Measurements from ENCODE around the gene SCFD2. TPM values are rescaled to one million over a fixed set of nuclear protein-coding genes. Genes with fewer than 3 reads are reported as not detected.
"Not testable (repeated sequence)": the region's sequence is repeated elsewhere in the genome, so short reads cannot be mapped to it uniquely, and the experiment has no call there.

The SCFD2 gene
- polyA plus RNA-seq, 3 donors from 2014 or later, result 13.0 to 22.8 (median 21.4) TPM

- peaks cover 10 to 20% (median 19%) of the 10 kb centered on the region in 3 donors for H3K36me3 Mint-ChIP-seq
- H3K4me3 Mint-ChIP-seq, result no peak overlapping the region
- no peaks in the 10 kb centered on the region for H3K9me3 Mint-ChIP-seq
- peak overlapping the region in 1 of 6 donors; percentile 31 for H3K27ac Mint-ChIP-seq
- no peak for DNase-seq
- H3K4me1 Mint-ChIP-seq, result peaks cover 0 to 2% of the 10 kb centered on the region in 2 donors
- H3K27me3 Mint-ChIP-seq (ENCODE audit: low read depth in 3 of 3), result no peaks in the 10 kb centered on the region
Observed at GRCh38 chr4:53273726-53274125, 92.1 kb downstream of the SCFD2 start.

- no peak for DNase-seq
- peaks cover 0 to 3% of the 10 kb centered on the region in 2 donors for H3K4me1 Mint-ChIP-seq
- H3K4me3 Mint-ChIP-seq, result no peak overlapping the region
- H3K27ac Mint-ChIP-seq, result no peak overlapping the region
- H3K9me3 Mint-ChIP-seq, result peaks cover 5 to 16% (median 11%) of the 10 kb centered on the region in 6 donors
- H3K27me3 Mint-ChIP-seq (ENCODE audit: low read depth in 3 of 3), result peaks cover 0 to 4% (median 0%) of the 10 kb centered on the region in 3 donors
- H3K36me3 Mint-ChIP-seq, result peaks cover 24 to 32% (median 27%) of the 10 kb centered on the region in 3 donors
Observed at GRCh38 chr4:53267026-53267425, 98.8 kb downstream of the SCFD2 start.

GRCh38 chr4:53255986-53256385, 109.9 kb downstream of the SCFD2 start:
- H3K4me3 Mint-ChIP-seq; H3K27me3 Mint-ChIP-seq (ENCODE audit: low read depth in 3 of 3); H3K4me1 Mint-ChIP-seq; H3K36me3 Mint-ChIP-seq; H3K27ac Mint-ChIP-seq; DNase-seq: not testable (repeated sequence)
- peaks cover 3 to 29% (median 14%) of the 10 kb centered on the region in 6 donors for H3K9me3 Mint-ChIP-seq

- peaks cover 18 to 34% (median 30%) of the 10 kb centered on the region in 3 donors for H3K36me3 Mint-ChIP-seq
- peaks cover 4 to 13% of the 10 kb centered on the region in 2 donors for H3K4me1 Mint-ChIP-seq
- peaks cover 5 to 27% (median 23%) of the 10 kb centered on the region in 6 donors for H3K9me3 Mint-ChIP-seq
- H3K4me3 Mint-ChIP-seq, result no peak overlapping the region
- peaks cover 0 to 2% (median 0%) of the 10 kb centered on the region in 3 donors for H3K27me3 Mint-ChIP-seq (ENCODE audit: low read depth in 3 of 3)
- DNase-seq, result no peak
- H3K27ac Mint-ChIP-seq, result no peak overlapping the region
Observed at GRCh38 chr4:53240573-53240972, 125.3 kb downstream of the SCFD2 start.

GRCh38 chr4:53238352-53238751, 127.5 kb downstream of the SCFD2 start:
- H3K9me3 Mint-ChIP-seq, DNase-seq: not testable (repeated sequence)

GRCh38 chr4:53237811-53238210, 128.1 kb downstream of the SCFD2 start:
- DNase-seq; H3K4me3 Mint-ChIP-seq; H3K27ac Mint-ChIP-seq; H3K9me3 Mint-ChIP-seq; H3K27me3 Mint-ChIP-seq (ENCODE audit: low read depth in 3 of 3): not testable (repeated sequence)
- Mint-ChIP-seq H3K4me1 (peaks cover 13 to 17% of the 10 kb centered on the region in 2 donors), H3K36me3 (peaks cover 0 to 20% (median 11%) of the 10 kb centered on the region in 3 donors)

More at GRCh38 chr4:53238352-53238751, 127.5 kb downstream of the SCFD2 start:
- H3K27ac Mint-ChIP-seq; H3K4me3 Mint-ChIP-seq; H3K27me3 Mint-ChIP-seq (ENCODE audit: low read depth in 3 of 3): not testable (repeated sequence)
- Mint-ChIP-seq H3K36me3 (peaks cover 3 to 22% (median 16%) of the 10 kb centered on the region in 3 donors), H3K4me1 (peaks cover 8 to 17% of the 10 kb centered on the region in 2 donors)

GRCh38 chr4:53236624-53237023, 129.2 kb downstream of the SCFD2 start:
- H3K4me1 Mint-ChIP-seq, result peaks cover 16 to 23% of the 10 kb centered on the region in 2 donors
- H3K27me3 Mint-ChIP-seq (ENCODE audit: low read depth in 3 of 3); H3K4me3 Mint-ChIP-seq; H3K9me3 Mint-ChIP-seq; H3K27ac Mint-ChIP-seq; DNase-seq: not testable (repeated sequence)
- H3K36me3 Mint-ChIP-seq, result peaks cover 0 to 12% (median 11%) of the 10 kb centered on the region in 3 donors

GRCh38 chr4:53235547-53235946, 130.3 kb downstream of the SCFD2 start:
- H3K27ac Mint-ChIP-seq, result peak overlapping the region in 1 of 6 donors; percentile 13
- peaks cover 0 to 8% (median 5%) of the 10 kb centered on the region in 3 donors for H3K36me3 Mint-ChIP-seq
- H3K4me1 Mint-ChIP-seq, result peaks cover 13 to 19% of the 10 kb centered on the region in 2 donors

GRCh38 chr4:53234669-53235068, 131.2 kb downstream of the SCFD2 start:
- no peaks in the 10 kb centered on the region for H3K9me3 Mint-ChIP-seq
- DNase-seq, result no peak

More at GRCh38 chr4:53235547-53235946, 130.3 kb downstream of the SCFD2 start:
- no peak for DNase-seq
- Mint-ChIP-seq H3K27me3 (ENCODE audit: low read depth in 3 of 3) (peaks cover 0 to 3% (median 0%) of the 10 kb centered on the region in 3 donors), H3K4me3 (no peak overlapping the region), H3K9me3 (no peaks in the 10 kb centered on the region)

GRCh38 chr4:53234111-53234510, 131.8 kb downstream of the SCFD2 start:
- Mint-ChIP-seq H3K4me3 (no peak overlapping the region), H3K27me3 (ENCODE audit: low read depth in 3 of 3) (peaks cover 0 to 3% (median 0%) of the 10 kb centered on the region in 3 donors), H3K4me1 (peaks cover 13 to 17% of the 10 kb centered on the region in 2 donors), H3K36me3 (no peaks in the 10 kb centered on the region), H3K27ac (no peak overlapping the region), H3K9me3 (no peaks in the 10 kb centered on the region)
- DNase-seq, result no peak

More at GRCh38 chr4:53234669-53235068, 131.2 kb downstream of the SCFD2 start:
- no peak overlapping the region for H3K4me3 Mint-ChIP-seq
- peaks cover 13 to 17% of the 10 kb centered on the region in 2 donors for H3K4me1 Mint-ChIP-seq
- no peak overlapping the region for H3K27ac Mint-ChIP-seq
- H3K36me3 Mint-ChIP-seq, result peaks cover 0 to 2% (median 0%) of the 10 kb centered on the region in 3 donors
- H3K27me3 Mint-ChIP-seq (ENCODE audit: low read depth in 3 of 3), result peaks cover 0 to 3% (median 0%) of the 10 kb centered on the region in 3 donors

- peaks cover 0 to 3% (median 0%) of the 10 kb centered on the region in 3 donors for H3K27me3 Mint-ChIP-seq (ENCODE audit: low read depth in 3 of 3)
- no peaks in the 10 kb centered on the region for H3K36me3 Mint-ChIP-seq
- no peak overlapping the region for H3K4me3 Mint-ChIP-seq
- H3K27ac Mint-ChIP-seq, result peak overlapping the region in 1 of 6 donors; percentile 37
- H3K9me3 Mint-ChIP-seq, result no peaks in the 10 kb centered on the region
- no peak for DNase-seq
- H3K4me1 Mint-ChIP-seq, result peaks cover 13 to 17% of the 10 kb centered on the region in 2 donors
Observed at GRCh38 chr4:53233114-53233795, 132.6 kb downstream of the SCFD2 start.

GRCh38 chr4:53232371-53232770, 133.5 kb downstream of the SCFD2 start:
- H3K4me1 Mint-ChIP-seq, result peaks cover 13 to 17% of the 10 kb centered on the region in 2 donors
- H3K36me3 Mint-ChIP-seq, result peaks cover 0 to 4% (median 0%) of the 10 kb centered on the region in 3 donors
- no peak overlapping the region for H3K4me3 Mint-ChIP-seq
- no peaks in the 10 kb centered on the region for H3K9me3 Mint-ChIP-seq
- no peak overlapping the region for H3K27ac Mint-ChIP-seq
- peaks cover 0 to 3% (median 0%) of the 10 kb centered on the region in 3 donors for H3K27me3 Mint-ChIP-seq (ENCODE audit: low read depth in 3 of 3)
- no peak for DNase-seq

- H3K4me3 Mint-ChIP-seq, result no peak overlapping the region
- H3K27ac Mint-ChIP-seq, result no peak overlapping the region
- H3K36me3 Mint-ChIP-seq, result peaks cover 0 to 6% (median 4%) of the 10 kb centered on the region in 3 donors
- no peaks in the 10 kb centered on the region for H3K9me3 Mint-ChIP-seq
- peaks cover 7 to 8% of the 10 kb centered on the region in 2 donors for H3K4me1 Mint-ChIP-seq
- no peaks in the 10 kb centered on the region for H3K27me3 Mint-ChIP-seq (ENCODE audit: low read depth in 3 of 3)
- no peak for DNase-seq
Observed at GRCh38 chr4:53228036-53228435, 137.8 kb downstream of the SCFD2 start.

- Mint-ChIP-seq H3K27me3 (ENCODE audit: low read depth in 3 of 3) (no peaks in the 10 kb centered on the region), H3K4me3 (no peak overlapping the region), H3K27ac (no peak overlapping the region), H3K9me3 (no peaks in the 10 kb centered on the region), H3K36me3 (peaks cover 0 to 6% (median 4%) of the 10 kb centered on the region in 3 donors), H3K4me1 (peaks cover under 1 to 2% of the 10 kb centered on the region in 2 donors)
- no peak for DNase-seq
Observed at GRCh38 chr4:53227451-53227850, 138.4 kb downstream of the SCFD2 start.

Data from immature natural killer cell (primary cell).